HL-60 (cell line): Measurements from ENCODE around the gene GALNT4.

Experiments
- POLR2AphosphoS5 ChIP-seq: IDR thresholded peaks from 2 replicates; pipeline ENCODE4 v1.6.1; 2012; ENCODE audit warnings: low read depth
- TF ChIP-seq, protein P1 (sequence below): IDR thresholded peaks from one replicate; pipeline ENCODE4 v1.5.1; 2011; ENCODE audit warnings: low read length, control low read depth, inconsistent platforms; ENCODE audit not compliant: insufficient read depth

DNA sequence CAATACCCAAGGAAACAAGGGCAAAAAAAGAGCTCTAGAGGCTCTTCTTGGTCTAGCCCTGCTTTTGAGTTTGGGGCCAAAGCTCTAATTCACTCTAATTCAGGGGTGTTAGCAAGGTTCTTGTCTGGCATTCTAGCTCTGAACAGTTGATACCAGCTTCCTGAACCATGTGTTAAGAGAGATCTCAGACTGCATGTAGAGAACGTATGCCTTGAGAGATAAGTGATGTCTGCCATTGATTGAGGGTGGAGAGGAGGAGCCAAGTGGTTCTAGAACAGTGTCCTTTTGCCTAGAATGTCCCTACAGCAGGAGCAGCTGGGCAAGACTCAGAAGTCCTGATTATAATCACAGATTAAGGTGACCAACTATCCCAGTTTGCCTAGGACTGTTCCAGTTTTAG is 19.4 kb upstream of the GALNT4 start:
- TF ChIP-seq, protein P1, sequence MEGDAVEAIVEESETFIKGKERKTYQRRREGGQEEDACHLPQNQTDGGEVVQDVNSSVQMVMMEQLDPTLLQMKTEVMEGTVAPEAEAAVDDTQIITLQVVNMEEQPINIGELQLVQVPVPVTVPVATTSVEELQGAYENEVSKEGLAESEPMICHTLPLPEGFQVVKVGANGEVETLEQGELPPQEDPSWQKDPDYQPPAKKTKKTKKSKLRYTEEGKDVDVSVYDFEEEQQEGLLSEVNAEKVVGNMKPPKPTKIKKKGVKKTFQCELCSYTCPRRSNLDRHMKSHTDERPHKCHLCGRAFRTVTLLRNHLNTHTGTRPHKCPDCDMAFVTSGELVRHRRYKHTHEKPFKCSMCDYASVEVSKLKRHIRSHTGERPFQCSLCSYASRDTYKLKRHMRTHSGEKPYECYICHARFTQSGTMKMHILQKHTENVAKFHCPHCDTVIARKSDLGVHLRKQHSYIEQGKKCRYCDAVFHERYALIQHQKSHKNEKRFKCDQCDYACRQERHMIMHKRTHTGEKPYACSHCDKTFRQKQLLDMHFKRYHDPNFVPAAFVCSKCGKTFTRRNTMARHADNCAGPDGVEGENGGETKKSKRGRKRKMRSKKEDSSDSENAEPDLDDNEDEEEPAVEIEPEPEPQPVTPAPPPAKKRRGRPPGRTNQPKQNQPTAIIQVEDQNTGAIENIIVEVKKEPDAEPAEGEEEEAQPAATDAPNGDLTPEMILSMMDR = no peak
- no peak for TF ChIP-seq POLR2AphosphoS5
